ENCODE results near the gene TUT7.

GRCh38 chr9:86279839-86280238 is 74.4 kb downstream of the TUT7 start:
- TF ChIP-seq POLR2A (IDR thresholded peaks at IDR 0.05) (no peak), POLR2AphosphoS5 (IDR thresholded peaks at IDR 0.05) (no peak)
- TF ChIP-seq, protein P1, sequence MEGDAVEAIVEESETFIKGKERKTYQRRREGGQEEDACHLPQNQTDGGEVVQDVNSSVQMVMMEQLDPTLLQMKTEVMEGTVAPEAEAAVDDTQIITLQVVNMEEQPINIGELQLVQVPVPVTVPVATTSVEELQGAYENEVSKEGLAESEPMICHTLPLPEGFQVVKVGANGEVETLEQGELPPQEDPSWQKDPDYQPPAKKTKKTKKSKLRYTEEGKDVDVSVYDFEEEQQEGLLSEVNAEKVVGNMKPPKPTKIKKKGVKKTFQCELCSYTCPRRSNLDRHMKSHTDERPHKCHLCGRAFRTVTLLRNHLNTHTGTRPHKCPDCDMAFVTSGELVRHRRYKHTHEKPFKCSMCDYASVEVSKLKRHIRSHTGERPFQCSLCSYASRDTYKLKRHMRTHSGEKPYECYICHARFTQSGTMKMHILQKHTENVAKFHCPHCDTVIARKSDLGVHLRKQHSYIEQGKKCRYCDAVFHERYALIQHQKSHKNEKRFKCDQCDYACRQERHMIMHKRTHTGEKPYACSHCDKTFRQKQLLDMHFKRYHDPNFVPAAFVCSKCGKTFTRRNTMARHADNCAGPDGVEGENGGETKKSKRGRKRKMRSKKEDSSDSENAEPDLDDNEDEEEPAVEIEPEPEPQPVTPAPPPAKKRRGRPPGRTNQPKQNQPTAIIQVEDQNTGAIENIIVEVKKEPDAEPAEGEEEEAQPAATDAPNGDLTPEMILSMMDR (IDR thresholded peaks at IDR 0.05) = no peak
